NOMO-1 (cell line): ENCODE measurements around the gene COL26A1.
"Not testable (repeated sequence)": the region's sequence is repeated elsewhere in the genome, so short reads cannot be mapped to it uniquely, and the experiment has no call there.

Experiments
- DNase-seq, 2 experiments: peaks; one replicate each; lab custom pipeline; 2025; ENCODE audit not compliant: unreplicated experiment in 2 of 2; lab: John Stamatoyannopoulos, UW

Gene COL26A1

DNA sequence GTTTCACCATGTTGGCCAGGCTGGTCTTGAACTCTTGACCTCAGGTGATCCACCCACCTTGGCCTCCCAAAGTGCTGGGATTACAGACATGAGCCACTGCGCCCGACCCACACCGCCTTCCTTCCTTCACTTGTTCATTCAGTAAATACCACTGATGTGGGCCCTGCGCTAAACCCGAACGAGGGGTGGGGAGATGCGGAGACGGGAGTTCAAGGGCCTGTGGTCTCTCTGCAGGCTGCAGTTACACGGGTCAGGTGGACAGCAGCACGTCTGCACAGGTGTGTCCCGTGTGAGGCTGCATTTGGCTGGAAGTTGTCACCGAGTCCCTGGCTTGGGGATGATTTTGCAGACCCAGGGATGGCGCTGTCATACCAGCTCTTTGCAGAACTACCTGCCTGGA is 38.1 kb downstream of the COL26A1 start:
- DNase-seq = no peak

DNA sequence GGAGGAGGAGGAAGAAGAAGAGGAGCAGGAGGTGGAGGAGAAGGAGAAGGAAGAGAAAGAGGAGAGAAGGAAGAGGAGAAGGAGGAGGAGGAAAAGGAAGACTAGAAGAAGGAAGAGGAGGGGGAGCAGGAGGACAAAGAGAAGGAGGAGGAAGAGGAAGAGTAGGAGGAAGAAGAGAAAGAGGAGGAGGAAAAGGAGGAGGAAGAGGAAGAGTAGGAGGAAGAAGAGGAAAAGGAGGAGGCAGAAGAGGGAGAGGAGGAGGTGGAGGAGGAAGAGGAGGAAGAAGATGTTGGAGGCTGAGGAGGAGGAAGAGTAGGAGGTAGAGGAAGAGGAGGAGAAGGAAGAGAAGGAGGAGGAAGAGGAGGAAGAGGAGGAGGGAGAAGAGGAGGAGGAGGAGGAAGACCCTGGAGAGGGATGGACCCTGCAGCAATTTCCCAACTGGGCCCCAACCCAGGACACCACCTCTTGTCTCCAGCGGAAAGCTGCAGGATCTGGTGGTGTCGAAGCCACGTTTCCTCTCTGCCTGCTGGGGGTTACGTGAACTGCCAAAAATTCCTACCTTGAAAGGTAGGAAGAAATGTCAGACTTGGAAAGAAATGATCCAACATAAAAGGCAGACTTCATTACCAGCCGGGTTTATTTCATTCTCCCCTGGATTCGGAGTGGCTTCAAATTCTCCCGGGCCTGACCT is 38.9 kb downstream of the COL26A1 start:
- DNase-seq = no peak

DNA sequence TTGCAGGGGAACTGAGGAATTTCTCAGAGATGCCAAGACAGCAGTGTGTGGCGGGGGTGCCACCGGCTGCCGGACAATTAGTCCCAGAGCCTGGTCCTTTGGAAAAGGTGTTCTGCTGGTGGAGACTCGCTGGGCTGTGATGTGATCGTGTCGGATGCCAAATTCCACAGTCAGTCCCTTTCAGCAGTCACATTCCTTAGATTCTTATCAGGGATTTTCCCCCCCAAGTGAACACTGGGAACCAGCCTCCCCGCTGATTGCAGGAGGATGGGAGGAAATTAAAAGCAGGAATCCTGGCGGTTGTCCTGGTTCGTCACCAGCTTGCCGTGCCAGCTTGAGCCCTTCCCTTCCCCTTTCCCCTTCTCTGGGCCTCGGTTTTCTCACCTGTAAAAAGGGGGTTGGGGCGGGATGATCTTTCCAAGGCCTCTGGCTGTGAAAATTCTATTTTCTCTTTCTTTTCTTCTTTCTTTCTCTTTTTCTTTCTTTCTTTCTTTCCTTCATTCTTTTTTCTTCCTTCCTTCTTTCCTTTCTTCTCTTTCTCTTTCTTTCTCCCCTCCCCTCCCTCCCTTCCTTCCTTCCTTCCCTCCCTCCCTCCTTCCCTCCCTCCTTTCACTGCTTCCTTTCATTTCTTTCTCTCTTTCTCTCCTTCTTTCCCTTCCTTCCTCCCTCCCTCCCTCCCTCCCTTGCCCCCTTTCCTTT is 39.6 kb downstream of the COL26A1 start:
- DNase-seq = no peak

DNA sequence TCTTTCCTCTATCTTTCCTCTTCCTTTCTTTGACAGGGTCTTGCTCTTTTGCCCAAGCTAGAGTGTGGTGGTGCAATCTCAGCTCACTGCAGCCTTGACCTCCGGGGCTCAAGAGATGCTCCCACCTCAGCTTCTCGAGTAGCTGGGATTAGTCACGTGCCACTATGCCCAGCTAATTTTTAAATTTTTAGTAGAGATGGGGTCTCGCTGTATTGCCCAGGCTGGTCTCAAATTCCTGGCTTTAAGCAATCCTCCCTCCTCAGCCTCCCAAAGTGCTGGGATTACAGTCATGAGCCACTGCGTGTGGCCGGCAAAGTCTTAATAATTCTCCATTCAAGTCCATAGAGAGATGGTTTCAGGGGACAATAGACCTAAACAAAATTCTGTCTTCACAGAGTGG is 40.2 kb downstream of the COL26A1 start:
- DNase-seq = no peak

DNA sequence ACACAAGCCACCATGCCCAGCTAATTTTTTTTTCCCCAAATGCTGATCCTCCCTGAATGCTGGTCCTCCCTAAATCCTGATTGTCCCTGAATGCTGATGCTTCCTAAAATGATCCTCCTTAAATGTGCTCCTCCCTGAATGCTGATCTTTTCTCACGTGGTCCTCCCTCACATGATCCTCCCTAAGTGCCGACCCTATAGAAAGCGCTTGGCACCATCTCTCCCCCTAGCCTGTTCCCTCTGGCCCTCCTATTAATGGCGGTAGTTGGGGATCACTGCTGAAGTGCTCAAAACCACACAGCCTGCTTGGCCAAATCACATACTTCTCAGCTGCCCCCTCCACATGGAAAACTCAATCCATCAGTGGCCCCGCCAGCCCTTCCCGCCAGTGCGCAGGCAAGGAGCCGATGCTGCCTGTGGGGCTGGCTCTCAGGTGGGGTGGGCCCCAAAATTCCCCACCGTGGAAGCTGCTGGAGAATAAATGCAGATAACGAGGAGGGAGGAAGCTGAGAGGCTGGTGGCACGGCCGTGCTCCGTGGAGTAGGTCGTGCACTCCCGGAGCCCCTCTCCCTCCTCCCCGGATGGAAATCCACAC is 42.9 kb downstream of the COL26A1 start:
- no peak for DNase-seq

DNA sequence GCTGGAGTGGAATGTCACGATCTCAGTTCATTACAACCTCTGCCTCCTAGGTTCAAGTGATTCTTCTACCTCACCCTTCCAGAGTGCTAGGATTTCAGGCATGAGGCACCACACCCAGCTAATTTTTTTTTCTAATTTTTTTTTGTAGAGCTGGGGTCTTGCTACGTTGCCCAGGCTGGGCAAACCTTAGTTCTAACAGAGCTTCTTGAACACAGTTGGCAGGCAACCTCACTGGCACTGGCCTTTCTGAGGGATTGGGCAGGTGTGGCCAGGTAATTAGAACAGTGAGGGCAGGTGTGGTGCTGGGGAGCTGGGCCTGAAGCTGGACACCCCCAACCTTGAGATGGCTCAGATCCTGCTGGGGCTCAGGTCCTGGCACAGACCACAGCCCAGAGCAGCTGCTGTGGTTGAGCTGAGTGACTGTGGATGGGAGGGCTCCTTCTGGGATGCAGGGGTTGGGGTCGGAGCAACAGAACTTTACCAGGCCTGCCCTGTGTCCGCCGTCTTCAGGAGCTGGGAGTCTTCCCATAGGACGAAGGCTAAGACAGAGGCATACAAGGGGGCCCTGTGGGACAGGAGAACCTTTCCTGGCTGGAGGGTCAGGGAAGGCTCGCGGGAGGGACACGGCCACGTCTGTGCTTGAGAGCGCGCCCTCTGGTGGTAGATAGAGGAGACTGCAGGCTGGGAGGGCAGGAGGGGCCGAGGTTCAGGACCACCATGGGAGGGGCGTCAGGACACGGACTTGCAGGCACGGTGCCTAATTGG is 48.2 kb downstream of the COL26A1 start:
- no peak for DNase-seq

DNA sequence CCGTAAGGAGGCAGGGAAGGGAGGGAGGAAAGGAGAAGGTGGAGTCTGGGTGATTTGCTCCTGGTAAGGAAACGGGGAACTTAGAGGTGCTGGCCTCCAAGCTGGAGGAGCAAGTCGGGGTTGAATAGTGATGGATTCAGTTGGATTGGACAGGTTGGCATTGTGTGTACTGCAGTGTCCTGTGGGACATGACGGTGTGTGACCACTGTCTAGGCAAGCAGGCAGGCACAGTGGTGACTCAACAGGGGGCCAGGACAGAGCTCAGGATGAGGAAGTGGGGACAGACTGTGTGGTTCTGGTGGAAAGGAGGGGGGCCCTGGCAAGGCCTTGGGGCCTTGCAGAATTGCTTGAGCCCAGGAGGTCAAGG is 48.8 kb downstream of the COL26A1 start:
- DNase-seq = peak; percentile 80 to 85

DNA sequence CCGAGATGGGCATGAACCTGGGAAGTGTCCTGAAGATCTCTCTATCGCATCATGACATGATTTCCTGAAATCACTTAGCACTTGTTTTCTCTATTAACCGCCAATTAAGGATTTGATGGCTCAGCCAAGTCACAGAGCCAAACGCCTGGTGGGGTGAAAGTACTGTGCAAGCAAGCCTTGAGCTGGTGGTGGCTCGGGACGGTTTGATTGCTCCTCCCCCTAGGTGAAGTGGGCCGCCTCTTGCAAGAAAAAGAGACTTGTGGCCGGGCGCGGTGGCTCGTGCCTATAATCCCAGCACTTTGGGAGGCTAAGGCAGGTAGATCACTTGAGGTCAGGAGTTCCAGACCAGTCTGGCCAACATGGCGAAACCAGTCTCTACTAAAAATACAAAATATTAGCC is 50.3 kb downstream of the COL26A1 start:
- no peak for DNase-seq

DNA sequence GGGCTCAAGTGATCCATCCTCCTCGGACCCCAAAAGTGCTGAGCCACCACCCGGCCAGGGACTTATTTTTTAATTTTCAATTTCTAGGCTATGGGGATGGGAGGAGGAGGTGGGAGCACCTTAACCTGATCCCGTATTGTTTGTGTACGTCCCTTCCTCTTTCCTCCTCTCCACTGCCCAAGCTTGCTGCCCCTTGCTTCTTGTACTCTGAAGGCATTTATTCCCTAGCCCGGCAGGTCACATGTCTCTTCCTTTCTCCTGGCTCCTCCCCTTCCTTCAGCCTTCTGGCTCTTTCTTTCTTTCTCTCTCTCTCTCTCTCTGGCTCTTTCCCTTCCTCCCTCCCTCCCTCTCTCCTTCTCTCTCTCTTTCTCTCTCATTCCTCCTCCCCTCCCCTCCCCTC is 56.0 kb downstream of the COL26A1 start:
- no peak for DNase-seq

DNA sequence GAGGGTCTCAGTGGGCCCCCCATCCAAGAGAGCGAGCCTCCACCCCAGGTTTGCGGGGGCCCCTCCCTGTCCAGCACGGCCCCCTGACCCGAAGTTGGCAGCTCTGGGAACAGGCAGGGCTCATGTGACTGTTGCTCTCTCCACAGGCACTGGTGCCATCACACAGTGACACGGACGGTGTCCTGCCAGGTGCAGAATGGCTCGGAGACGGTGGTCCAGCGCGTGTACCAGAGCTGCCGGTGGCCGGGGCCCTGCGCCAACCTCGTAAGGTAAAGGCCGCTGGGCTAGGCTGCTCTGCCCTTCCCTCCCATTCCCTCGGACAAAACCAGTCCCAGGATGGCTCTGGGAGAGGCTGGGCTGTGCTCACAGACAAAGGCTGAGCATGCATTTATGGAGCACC is 57.2 kb downstream of the COL26A1 start:
- no peak for DNase-seq

DNA sequence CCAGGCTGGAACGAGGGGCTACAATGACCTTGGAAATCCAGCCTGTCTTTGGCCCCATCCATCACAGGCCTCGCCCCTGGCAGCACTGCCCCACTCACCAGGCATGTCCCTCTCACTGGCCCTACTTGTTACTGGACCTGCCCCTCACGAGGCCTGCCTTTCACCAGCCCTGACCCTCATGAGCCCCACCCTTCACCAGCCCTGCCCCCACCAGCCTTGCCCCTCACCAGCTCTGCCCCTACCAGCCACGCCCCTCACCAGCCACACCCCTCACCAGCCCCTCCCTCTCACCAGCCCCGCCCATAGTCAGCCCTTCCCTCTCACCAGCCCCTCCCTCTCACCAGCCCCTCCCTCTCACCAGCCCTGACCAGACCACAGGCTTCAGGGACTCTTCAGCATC is 57.8 kb downstream of the COL26A1 start:
- no peak for DNase-seq

DNA sequence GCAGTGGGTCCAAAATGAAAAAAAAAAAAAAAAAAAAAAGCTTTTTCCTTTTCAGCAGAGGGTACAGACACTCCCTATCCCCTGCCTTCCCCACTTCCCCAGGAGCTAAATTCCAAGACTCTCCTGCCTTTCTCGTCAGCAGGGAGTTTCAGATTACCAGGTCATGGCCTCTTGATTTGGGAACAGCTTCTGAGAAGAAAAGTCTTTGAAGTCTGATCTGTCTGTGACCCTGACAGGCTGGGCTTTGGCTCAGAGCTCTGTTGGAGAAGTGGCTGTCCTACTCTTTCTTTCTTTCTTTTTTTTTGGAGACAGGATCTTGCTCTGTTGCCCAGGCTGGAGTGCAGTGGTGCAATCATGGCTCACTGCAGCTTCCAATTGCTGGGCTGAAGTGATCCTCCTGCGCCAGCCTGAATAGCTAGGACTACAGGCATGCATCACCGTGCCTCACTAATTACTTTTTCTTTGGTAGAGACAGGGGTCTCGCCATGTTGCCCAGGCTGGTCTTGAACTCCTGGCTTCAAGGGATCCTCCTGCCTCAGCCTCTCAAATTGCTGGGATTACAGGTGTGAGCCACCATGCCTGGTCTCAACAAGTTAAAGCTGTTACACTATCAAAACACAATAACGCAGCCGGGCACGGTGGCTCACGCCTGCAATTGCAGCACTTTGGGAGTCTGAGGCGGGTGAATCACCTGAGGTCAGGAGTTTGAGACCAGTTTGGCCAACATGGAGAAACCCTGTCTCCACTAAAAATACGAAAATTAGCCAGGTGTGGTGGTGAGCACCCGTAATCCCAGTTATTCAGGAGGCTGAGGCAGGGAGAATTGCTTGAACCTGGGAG is 59.9 kb downstream of the COL26A1 start:
- DNase-seq = no peak

DNA sequence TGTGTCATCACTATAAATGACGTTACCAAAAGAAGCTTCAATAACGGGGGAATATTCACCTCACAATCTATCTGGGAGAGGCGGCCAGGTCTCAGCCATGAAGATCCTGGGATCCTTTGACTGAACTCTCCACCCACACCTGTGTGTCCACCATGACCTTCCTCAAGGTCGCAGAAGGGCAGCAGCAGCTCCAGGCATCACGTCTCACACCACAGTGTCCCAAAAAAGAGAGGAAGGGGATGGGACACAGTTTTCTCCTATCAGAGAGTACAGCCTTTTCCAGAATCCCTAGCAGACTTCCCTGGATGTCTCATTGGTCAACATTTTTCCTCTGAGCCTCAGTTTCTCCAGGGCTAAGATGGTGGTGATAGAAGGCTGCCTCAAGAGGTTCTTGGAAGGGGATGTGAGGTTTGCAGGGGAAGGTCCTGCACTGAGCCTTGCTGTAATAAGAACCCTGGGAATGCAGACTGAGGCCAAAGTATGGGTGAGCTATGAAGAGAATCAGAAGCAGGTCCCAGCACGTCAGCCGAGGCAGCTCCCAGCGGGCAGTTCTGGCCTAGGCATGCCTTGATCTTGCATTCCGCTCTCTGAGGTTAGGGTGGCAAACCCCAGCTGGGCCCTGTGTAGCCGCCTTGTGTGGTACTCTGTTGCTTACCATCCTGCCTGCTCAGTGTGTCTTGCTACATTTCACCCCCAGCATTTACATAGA is 63.8 kb downstream of the COL26A1 start:
- no peak for DNase-seq

DNA sequence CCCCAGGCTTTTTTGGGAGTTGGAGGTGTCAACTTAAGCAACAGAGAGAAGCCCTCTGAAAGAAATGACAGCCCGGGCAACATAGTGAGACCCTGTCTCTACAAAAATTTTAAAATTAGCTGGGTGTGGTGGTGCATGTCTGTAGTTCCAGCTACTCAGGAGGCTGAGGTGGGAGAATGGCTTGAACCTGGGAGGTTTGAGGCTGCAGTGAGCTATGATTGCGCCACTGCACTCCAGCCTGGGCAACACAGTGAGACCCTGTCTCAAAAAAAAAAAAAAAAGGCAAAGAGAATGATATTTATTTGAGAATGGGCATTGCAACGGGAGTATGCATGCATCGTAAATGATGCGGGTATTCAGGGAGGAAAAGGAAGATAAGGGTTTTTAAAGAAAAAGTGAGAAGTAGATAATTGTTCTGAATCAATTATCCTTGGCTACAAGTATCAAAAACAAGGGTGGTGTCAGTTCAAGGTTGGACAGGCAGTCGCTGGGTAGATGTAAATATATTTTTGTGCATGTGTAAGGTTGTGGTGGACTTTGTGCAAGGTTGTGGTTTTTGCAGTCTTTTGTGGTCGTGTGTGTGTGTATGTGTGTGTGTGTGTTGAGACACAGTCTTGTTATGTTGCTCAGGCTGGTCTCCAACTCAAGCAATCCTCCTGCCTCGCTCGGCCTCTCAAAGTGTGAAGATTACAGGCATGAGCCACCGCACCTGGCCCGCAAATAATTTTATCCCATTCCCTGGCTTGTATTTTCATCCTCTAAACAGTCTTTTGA is 65.6 kb downstream of the COL26A1 start:
- no peak for DNase-seq

DNA sequence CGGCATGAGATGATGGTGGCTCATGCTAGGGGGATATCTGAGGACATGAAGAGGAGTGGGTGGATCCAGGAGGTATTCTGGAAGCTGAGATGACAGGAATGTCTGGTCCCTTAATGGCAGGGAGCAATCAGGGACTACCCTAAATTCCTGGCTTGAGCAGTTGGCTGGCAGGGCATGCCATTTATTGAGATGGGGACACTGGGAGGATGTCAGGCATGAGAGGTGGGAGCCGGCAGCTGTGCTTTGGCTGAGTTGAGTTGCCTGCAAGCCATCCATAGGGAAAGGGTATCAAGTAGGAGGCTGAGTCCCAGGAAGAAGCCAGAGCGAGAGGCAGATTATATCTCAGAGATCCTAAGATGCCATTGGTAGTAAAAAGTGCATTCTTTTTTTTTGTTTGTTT is 69.6 kb downstream of the COL26A1 start:
- no peak for DNase-seq

DNA sequence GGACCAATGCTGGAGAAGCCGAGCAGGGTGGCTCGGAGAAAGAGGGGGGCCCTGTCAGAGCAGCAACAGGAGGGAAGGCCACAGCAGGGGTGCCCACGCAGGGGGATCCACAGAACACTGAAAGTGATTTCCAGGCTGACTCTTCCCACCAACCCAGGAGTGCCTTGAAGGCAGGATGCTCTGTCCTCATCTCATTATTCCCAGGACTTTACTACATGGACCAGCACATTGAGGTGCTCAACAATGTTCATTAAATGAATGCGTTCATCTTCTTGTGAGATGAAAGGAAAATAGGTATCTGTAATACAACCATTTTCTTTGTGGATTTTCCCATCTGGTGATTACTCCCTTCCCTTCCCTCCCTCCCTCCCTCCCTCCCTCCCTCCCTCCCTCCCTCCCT is 71.0 kb downstream of the COL26A1 start:
- no peak for DNase-seq

DNA sequence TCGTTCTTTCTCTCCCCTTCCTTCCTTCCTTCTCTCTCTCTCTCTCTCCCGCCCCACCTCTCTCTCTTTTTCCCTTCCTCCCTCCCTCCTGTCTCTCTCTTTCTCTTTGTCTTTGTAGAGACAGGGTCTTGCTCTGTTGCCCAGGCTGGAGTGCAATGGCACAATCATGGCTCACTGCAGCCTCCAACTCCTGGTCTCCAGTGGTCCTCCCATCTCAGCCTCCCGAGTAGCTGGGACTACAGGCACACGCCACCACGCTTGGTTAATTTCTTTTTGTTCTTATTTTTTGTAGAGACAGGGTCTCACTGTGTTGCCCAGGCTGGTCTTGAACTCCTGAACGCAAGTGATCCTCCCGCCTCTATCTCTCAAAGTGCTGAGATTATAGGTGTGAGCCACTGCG is 71.5 kb downstream of the COL26A1 start:
- not testable (repeated sequence) for DNase-seq

DNA sequence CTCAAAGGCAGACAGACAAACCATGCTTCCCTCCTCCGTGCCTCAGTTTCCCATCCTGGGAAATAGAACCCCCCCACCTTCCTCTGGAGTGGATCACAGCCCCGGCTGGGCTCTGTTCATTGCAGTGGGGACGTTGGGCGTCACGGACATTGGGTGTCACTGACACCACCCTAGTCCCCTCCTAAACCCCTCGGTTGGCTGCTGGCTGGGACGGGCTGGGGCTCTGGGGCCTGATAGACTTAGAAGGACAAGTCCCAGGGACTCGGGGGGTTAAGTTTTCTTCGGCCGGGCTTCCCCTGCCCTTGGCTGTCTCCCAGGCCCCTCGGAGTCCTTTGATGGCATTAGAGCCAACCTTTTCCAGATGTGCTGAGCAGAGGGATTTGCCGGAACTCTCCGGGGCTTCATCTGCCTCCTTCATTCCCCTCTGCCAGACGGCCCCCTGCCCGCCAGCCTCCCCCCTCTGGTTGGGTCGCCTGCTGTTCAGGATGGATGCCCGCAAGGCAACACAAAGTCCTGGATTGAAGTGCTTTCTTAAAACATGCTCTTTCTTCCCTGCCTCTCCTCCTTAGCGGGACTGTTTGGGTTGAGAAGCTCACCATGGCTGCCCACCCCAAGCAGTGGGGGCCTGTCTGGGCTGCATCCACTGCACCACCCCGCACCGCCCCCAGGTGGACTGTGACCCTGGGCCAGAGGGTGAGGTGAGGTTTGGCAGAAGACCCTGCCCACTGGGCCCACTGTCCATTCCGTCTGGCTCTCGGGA is 73.0 kb downstream of the COL26A1 start:
- no peak for DNase-seq
